Activated CD4-positive, alpha-beta T cell treated with anti-CD3 and anti-CD28 coated beads for 48 hours (primary cell): ENCODE measurements around the gene PIGR.

Source experiments
- DNase-seq: peaks from one replicate; pipeline ENCODE4 v3.0.0-alpha.2; 2020

The PIGR gene

DNA sequence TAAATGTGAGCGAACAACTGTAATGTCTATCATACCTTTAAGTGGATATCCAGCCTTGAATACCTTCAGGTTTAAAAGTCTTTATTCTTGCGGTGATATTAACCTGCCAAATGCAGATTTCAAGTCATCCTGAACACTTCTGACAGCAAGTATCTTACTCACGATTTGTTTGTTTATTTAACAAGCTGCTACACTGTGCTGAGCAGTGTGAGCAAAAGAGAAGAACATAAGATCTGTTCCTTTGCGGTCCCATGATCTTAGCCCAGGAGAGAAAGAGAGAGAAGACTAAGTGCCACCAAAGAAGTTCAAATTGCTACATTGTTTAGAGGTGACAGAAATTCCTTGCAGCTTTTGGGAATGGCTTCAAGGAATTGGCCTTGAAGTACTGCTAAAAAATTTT lies 58.6 kb downstream of the PIGR start:
- no peak for DNase-seq

DNA sequence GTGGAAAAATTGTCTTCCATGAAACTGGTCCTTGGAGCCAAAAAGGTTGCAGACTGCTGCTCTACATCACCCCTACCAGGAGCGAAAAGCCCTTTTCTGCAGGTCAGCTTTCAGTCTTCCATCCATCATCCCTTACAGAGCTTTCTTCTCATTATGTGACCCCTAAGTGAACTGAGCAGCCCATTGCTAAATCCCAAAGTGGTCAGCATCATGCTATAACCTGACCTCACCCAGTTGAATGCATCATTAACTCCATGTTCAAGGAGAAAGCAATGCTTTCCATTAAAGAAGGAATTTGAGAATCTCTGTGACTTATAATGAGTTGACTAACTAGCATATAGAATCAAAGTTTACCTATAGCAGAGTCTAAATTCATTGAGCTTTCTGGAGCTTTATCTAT lies 59.4 kb downstream of the PIGR start:
- DNase-seq = no peak

DNA sequence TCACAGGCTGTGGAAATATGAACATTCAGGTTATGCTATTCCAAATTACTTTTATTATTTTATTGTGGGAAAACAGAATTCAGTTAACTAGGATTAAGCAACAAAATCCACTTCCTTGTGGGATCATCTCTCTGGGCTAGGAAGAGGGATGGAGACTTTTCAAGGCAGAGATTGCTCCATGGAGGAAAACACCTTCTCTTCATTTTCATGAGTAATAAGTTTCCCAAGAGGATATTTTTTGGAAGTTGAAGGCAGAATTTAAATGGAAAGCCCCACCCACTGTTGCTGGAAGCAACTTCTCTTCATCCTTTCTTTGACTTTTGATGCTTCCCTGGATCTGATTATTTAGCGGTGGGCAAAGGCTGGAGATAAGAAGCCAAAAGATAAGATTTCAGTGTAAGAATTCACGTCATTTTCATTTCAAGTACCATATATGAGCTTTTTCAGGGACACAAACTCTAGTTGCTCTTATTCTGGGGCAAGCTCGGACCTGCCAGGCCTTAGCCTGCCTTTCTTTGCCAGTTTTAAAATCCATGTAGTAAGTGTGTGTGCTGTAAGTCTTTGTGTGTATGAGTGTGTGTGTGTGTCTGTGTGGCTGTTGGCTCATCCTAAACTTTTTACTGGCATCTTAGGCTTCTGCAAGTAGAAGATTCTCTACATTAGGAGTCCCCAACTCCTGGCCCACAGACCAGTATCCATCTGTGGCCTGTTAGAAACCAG lies 60.8 kb downstream of the PIGR start:
- DNase-seq = no peak

DNA sequence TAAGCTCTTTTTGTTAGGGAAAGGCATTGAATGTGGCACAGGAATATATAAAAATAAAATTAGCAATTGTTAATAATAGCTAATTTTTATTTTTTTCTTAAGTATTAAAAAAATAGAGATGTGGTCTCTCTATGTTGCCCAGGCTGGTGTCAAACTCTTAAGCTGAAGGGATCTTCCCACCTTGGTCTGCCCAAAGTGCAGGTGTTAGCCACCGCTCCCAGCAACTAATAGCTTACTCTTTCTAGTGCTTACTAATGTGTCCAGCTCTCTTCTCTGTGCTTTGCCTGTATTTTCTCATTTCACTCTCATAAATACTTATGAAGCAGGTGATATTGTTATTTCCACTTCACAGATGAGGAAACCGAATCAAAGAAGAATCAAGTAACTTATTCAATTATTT lies 62.4 kb downstream of the PIGR start:
- no peak for DNase-seq

DNA sequence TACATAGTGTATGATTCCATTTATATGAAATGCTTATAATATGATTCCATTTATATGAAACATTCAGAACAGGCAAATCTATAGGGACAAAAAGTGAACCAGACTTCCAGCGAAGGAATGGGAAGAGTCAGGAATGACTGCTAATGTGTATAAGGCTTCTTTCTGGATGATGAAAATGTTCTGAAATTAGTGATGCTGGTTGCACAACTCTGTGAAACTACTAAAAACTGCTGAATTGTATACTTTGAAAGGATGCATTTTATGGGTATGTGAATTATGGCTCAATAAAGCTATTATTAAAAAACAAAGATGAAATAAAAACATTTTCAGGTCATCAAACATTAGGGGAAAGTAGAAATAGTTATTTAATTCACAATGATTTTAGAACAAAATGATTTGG lies 63.1 kb downstream of the PIGR start:
- no peak for DNase-seq

DNA sequence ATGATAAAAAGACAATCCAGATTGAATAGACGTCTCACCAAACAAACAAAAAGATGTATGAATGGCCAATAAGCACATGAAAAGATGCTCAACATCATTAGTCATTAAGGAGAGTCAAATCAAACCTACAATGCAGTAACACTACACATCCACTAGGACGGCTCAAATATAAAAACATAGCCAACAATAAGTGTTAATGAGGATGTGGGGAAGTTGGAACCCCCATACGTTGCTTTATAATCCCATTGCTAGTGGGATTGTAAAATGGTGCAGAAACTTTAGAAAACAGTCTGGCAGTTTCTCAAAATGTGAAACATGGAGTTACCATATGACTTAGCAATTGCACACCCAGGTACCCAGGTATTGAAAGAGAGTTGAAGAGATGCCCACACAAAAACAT lies 63.7 kb downstream of the PIGR start:
- no peak for DNase-seq

DNA sequence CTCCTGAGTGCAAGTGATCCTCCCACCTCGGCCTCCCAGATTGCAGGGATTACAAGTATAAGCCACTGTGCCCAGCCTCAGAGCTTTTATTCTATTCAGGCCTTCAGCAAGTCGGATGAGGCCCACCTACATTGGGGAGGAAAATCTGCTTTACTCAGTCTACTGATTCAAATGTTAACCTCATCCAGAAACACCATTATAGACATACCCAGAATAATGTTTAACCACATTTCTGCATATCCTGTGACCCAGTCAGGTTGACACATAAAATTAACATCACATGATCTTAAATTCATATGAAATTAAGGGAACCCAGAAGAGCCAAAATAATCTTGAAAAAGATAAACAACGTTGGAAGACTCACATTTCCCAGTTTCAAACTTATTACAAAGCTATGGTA lies 66.0 kb downstream of the PIGR start:
- DNase-seq = no peak
